ENCODE measurements around the gene HIRIP3. TPM values are rescaled to one million over a fixed set of nuclear protein-coding genes. Genes with fewer than 3 reads are reported as not detected.

Gene HIRIP3
- total RNA-seq, 1 experiment from 2014 or later = 18.4 TPM

- ATAC-seq = no peak
- ChIA-PET POLR2A (ENCODE audit: unreplicated experiment) (no interaction called here), CTCF (no interaction called here)
- Histone ChIP-seq H4K20me1 (ENCODE audit: low read length) (no peaks in the 10 kb centered on the region), H3K79me2 (ENCODE audit: low read length) (no peaks in the 10 kb centered on the region), H3K27ac (ENCODE audit: low read length) (no peak overlapping the region), H3K4me1 (ENCODE audit: insufficient read depth, low read length) (no peaks in the 10 kb centered on the region), H3K9ac (ENCODE audit: low read length) (no peak overlapping the region), H3K4me3 (ENCODE audit: low read length) (no peak overlapping the region), H3K9me2 (replicated peaks; ENCODE audit: low read length) (no peaks in the 10 kb centered on the region), H3K9me3 (ENCODE audit: low read length) (no peaks in the 10 kb centered on the region), H3F3A (ENCODE audit: low read length, unreplicated experiment) (no peaks in the 10 kb centered on the region), H2AFZ (ENCODE audit: low read length) (no peak overlapping the region), H3K27me3 (ENCODE audit: low read length) (no peaks in the 10 kb centered on the region), H3K36me3 (ENCODE audit: low read depth, low read length) (no peaks in the 10 kb centered on the region; the same call in 1 of the 2 replicates), H3K4me2 (ENCODE audit: low read length) (no peak overlapping the region)
- BruUV-seq (replicated peaks) = no TSS peak
- TF ChIP-seq EZH2phosphoT487 (IDR thresholded peaks at IDR 0.05; ENCODE audit: borderline replicate concordance, low read length) (no peak), CTCF (conservative IDR thresholded peaks at IDR 0.05; ENCODE audit: low read depth, low read length) (no peak), EZH2 (IDR thresholded peaks at IDR 0.05; ENCODE audit: low read length, unreplicated experiment) (no peak)
- DNase-seq = no peak
- intact Hi-C loops (cut with micrococcal nuclease) = no loop called here
Measured at GRCh38 chr16:30027588-30028437, 32.4 kb upstream of the HIRIP3 start.

GRCh38 chr16:30026449-30026848 lies 31.0 kb upstream of the HIRIP3 start:
- POLR2A ChIA-PET (ENCODE audit: unreplicated experiment) = no interaction called here
- no peak for TF ChIP-seq EZH2 (IDR thresholded peaks at IDR 0.05; ENCODE audit: low read length, unreplicated experiment)
- TF ChIP-seq CTCF (conservative IDR thresholded peaks at IDR 0.05; ENCODE audit: low read depth, low read length) = no peak

GRCh38 chr16:30025574-30025973 lies 30.2 kb upstream of the HIRIP3 start:
- no peak overlapping the region for H2AFZ ChIP-seq (ENCODE audit: low read length)
- no peaks in the 10 kb centered on the region for H3K79me2 ChIP-seq (ENCODE audit: low read length)
- H3K27me3 ChIP-seq (ENCODE audit: low read length) = no peaks in the 10 kb centered on the region
- intact Hi-C loops (cut with micrococcal nuclease) = no loop called here
- H3K9me2 ChIP-seq (replicated peaks; ENCODE audit: low read length) = no peaks in the 10 kb centered on the region
- H3K9me3 ChIP-seq (ENCODE audit: low read length) = no peaks in the 10 kb centered on the region
- no peak overlapping the region for H3K27ac ChIP-seq (ENCODE audit: low read length)
- DNase-seq = no peak
- no peak for ATAC-seq
- no peaks in the 10 kb centered on the region for H3F3A ChIP-seq (ENCODE audit: low read length, unreplicated experiment)
- no peaks in the 10 kb centered on the region for H4K20me1 ChIP-seq (ENCODE audit: low read length)
- H3K4me1 ChIP-seq (ENCODE audit: insufficient read depth, low read length) = no peaks in the 10 kb centered on the region
- no TSS peak for BruUV-seq (replicated peaks)
- TF ChIP-seq EZH2 (IDR thresholded peaks at IDR 0.05; ENCODE audit: low read length, unreplicated experiment) (no peak), CTCF (conservative IDR thresholded peaks at IDR 0.05; ENCODE audit: low read depth, low read length) (no peak)
- H3K9ac ChIP-seq (ENCODE audit: low read length) = no peak overlapping the region
- POLR2A ChIA-PET (ENCODE audit: unreplicated experiment) = no interaction called here
- H3K4me3 ChIP-seq (ENCODE audit: low read length) = no peak overlapping the region
- CTCF ChIA-PET = no interaction called here
- H3K4me2 ChIP-seq (ENCODE audit: low read length) = no peak overlapping the region
- H3K36me3 ChIP-seq (ENCODE audit: low read depth, low read length) = no peaks in the 10 kb centered on the region

More at GRCh38 chr16:30026449-30026848, 31.0 kb upstream of the HIRIP3 start:
- Histone ChIP-seq H3K27me3 (ENCODE audit: low read length) (no peaks in the 10 kb centered on the region), H3K9me3 (ENCODE audit: low read length) (no peaks in the 10 kb centered on the region), H3K79me2 (ENCODE audit: low read length) (no peaks in the 10 kb centered on the region), H2AFZ (ENCODE audit: low read length) (no peak overlapping the region), H3K36me3 (ENCODE audit: low read depth, low read length) (no peaks in the 10 kb centered on the region), H3K9me2 (replicated peaks; ENCODE audit: low read length) (no peaks in the 10 kb centered on the region), H3K9ac (ENCODE audit: low read length) (no peak overlapping the region), H4K20me1 (ENCODE audit: low read length) (no peaks in the 10 kb centered on the region), H3F3A (ENCODE audit: low read length, unreplicated experiment) (no peaks in the 10 kb centered on the region), H3K27ac (ENCODE audit: low read length) (no peak overlapping the region), H3K4me2 (ENCODE audit: low read length) (no peak overlapping the region), H3K4me1 (ENCODE audit: insufficient read depth, low read length) (no peaks in the 10 kb centered on the region), H3K4me3 (ENCODE audit: low read length) (no peak overlapping the region)
- CTCF ChIA-PET = no interaction called here
- ATAC-seq (no peak), DNase-seq (no peak)
- BruUV-seq (replicated peaks) = no TSS peak
- intact Hi-C loops (cut with micrococcal nuclease) = no loop called here
